Osteoblast (primary cell): ENCODE results near the gene TECTB. TPM values are rescaled to one million over a fixed set of nuclear protein-coding genes. Genes with fewer than 3 reads are reported as not detected.

Source experiments
- DNase-seq: peaks from one replicate; pipeline ENCODE4 v3.0.0; 2011; ENCODE audit warnings: low spot score, mixed read lengths; ENCODE audit not compliant: insufficient read length; ENCODE audit errors: missing footprints
- H2AFZ ChIP-seq: 2 replicates; pipeline ENCODE4 v1.6.0; 2011; ENCODE audit warnings: mild to moderate bottlenecking, low read length
- H3K27ac ChIP-seq: 2 replicates; pipeline ENCODE4 v1.5.1; 2011; ENCODE audit warnings: mild to moderate bottlenecking, low read depth, low read length, moderate library complexity
- H3K27me3 ChIP-seq: 2 replicates; pipeline ENCODE4 v1.6.0; 2012; ENCODE audit warnings: mild to moderate bottlenecking, control low read depth, inconsistent platforms, low read length, moderate library complexity; ENCODE audit not compliant: insufficient read depth
- H3K36me3 ChIP-seq: 2 replicates; pipeline ENCODE4 v1.5.1; 2011; ENCODE audit warnings: mild to moderate bottlenecking, low read length, control low read depth, moderate library complexity; ENCODE audit not compliant: insufficient read depth
- H3K4me1 ChIP-seq: 2 replicates; pipeline ENCODE4 v1.5.1; 2011; ENCODE audit warnings: mild to moderate bottlenecking, low read length, control low read depth, moderate library complexity; ENCODE audit not compliant: insufficient read depth
- H3K4me2 ChIP-seq: 2 replicates; pipeline ENCODE4 v1.6.0; 2011; ENCODE audit warnings: mild to moderate bottlenecking, low read length; ENCODE audit not compliant: insufficient read depth
- H3K4me3 ChIP-seq: fragments of 200-600 bp; sonication (generic); 3 replicates; pipeline ENCODE4 v1.5.1; 2012; ENCODE audit warnings: mild to moderate bottlenecking, low read length, inconsistent platforms; ENCODE audit not compliant: insufficient read depth
- H3K79me2 ChIP-seq: 2 replicates; pipeline ENCODE4 v1.6.0; 2012; ENCODE audit warnings: mild to moderate bottlenecking, low read length, control low read depth, inconsistent platforms; ENCODE audit not compliant: insufficient read depth
- H3K9me3 ChIP-seq: 2 replicates; pipeline ENCODE4 v1.5.1; 2011; ENCODE audit warnings: low read depth, low read length, control low read depth
- H4K20me1 ChIP-seq: 2 replicates; pipeline ENCODE4 v1.6.0; 2012; ENCODE audit warnings: mild to moderate bottlenecking, low read length, control low read depth; ENCODE audit not compliant: insufficient read depth
- total RNA-seq: library from RNA; depleted of rRNA; stranded (reverse); fragments of >200 nt; gene quantifications from 2 replicates; pipeline ENCODE4 v1.2.3, GENCODE V29; 2012
- TF ChIP-seq, protein P1 (sequence below): IDR thresholded peaks from 2 replicates; pipeline ENCODE4 v1.5.1; 2011; ENCODE audit warnings: mild to moderate bottlenecking, low read depth, low read length, moderate library complexity; ENCODE audit errors: extremely low read depth

Gene TECTB
- total RNA-seq, 1 donor = not detected

DNA sequence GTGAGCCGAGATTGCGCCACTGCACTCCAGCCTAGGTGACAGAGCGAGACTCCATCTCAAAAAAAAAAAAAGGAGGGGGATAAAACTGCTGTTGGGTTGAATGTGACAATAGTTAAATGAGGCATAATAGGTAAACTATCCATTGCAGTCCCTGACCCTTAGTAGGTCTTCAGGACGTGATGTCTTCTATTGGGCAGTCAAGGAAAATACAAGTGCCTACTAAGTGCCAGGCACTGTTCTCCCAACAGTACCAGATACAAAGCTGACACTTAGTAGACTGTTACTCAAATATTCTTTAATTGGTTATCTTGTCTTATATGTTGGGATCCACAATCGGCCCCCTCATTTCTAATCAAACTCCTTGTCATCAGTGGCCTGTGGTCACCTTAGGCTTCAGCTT is 63.6 kb downstream of the TECTB start:
- Histone ChIP-seq H3K4me2 (no peak overlapping the region), H3K9me3 (no peaks in the 10 kb centered on the region), H3K79me2 (no peaks in the 10 kb centered on the region), H3K4me3 (no peak overlapping the region), H3K36me3 (no peaks in the 10 kb centered on the region), H3K27me3 (no peaks in the 10 kb centered on the region), H3K27ac (no peak overlapping the region), H4K20me1 (no peaks in the 10 kb centered on the region), H2AFZ (no peak overlapping the region), H3K4me1 (no peaks in the 10 kb centered on the region)
- TF ChIP-seq, protein P1, sequence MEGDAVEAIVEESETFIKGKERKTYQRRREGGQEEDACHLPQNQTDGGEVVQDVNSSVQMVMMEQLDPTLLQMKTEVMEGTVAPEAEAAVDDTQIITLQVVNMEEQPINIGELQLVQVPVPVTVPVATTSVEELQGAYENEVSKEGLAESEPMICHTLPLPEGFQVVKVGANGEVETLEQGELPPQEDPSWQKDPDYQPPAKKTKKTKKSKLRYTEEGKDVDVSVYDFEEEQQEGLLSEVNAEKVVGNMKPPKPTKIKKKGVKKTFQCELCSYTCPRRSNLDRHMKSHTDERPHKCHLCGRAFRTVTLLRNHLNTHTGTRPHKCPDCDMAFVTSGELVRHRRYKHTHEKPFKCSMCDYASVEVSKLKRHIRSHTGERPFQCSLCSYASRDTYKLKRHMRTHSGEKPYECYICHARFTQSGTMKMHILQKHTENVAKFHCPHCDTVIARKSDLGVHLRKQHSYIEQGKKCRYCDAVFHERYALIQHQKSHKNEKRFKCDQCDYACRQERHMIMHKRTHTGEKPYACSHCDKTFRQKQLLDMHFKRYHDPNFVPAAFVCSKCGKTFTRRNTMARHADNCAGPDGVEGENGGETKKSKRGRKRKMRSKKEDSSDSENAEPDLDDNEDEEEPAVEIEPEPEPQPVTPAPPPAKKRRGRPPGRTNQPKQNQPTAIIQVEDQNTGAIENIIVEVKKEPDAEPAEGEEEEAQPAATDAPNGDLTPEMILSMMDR = no peak
- DNase-seq = no peak

DNA sequence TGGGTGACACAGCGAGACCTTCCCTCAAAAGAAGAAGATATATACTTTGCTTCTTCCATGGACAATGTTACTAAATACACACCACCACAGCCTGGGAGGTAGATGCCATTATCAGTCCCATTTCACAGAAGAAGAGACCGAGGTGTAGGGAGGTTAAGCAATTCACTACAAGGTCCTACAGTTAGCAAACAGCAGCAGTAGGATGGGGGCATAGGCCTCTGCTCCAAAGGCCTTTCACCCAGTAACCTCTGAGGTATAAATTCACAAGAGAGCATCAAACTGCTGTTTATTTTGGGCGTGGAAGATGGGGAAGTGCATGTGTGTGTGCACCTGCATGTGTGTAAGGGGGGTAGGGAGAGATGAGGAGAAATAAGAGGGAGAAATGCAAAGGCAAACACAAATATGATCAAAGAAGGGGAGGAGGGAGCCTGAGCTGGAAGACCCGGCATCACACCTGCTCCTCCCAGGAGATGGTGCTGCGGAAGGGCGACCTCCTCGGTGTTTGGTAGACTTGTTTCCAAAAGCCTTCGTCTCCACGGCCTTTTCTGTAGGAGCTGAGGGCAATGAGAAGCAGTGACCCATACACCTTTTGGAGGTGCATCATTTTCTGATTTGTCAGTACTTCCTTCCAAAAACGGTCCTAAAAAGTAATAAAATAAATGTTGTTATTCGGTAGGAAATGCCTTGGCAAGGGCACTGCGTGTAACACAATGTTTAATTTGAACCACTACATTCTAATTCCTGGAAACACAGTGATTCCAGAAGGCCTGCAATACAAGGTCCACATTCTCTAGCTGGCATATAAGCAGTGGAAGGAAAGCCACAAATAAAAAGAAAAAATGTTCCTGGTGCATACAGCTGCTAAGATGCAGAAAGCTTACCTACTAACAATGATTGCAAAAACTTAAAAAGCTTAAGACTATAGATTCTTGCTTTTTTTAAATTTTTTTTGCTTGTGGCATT is 64.8 kb downstream of the TECTB start:
- no peaks in the 10 kb centered on the region for H3K4me1 ChIP-seq
- no peak overlapping the region for H2AFZ ChIP-seq
- H3K4me3 ChIP-seq = no peak overlapping the region
- H3K36me3 ChIP-seq = no peaks in the 10 kb centered on the region
- no peaks in the 10 kb centered on the region for H3K79me2 ChIP-seq
- H3K27me3 ChIP-seq = no peaks in the 10 kb centered on the region
- no peak for DNase-seq
- no peak overlapping the region for H3K4me2 ChIP-seq
- no peak overlapping the region for H3K27ac ChIP-seq
- TF ChIP-seq, protein P1 = no peak
- H3K9me3 ChIP-seq = no peaks in the 10 kb centered on the region
- H4K20me1 ChIP-seq = no peaks in the 10 kb centered on the region

DNA sequence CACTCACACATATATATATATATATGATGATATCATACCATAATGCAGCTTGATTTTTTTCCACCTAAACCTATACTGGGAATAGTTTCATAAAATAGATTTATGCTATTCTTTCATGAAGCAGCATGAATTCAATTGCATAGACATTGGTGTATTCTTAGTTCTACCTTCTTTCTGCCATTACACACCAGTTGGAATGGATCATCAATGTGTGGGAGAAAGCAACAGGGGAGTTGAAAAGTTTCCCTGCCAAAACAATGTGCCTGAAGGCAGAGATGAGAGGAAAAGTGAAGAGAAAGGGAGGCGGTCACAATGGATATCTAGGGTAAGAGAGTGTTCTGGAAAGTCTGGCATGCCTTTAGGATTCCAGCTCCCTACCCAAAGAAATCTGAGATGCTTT is 65.6 kb downstream of the TECTB start:
- Histone ChIP-seq H3K79me2 (no peaks in the 10 kb centered on the region), H3K27me3 (no peaks in the 10 kb centered on the region), H3K9me3 (no peaks in the 10 kb centered on the region), H3K4me2 (no peak overlapping the region), H3K27ac (no peak overlapping the region), H4K20me1 (no peaks in the 10 kb centered on the region), H3K36me3 (no peaks in the 10 kb centered on the region), H3K4me3 (no peak overlapping the region), H3K4me1 (no peaks in the 10 kb centered on the region), H2AFZ (no peak overlapping the region)
- no peak for DNase-seq
- TF ChIP-seq, protein P1 = no peak

DNA sequence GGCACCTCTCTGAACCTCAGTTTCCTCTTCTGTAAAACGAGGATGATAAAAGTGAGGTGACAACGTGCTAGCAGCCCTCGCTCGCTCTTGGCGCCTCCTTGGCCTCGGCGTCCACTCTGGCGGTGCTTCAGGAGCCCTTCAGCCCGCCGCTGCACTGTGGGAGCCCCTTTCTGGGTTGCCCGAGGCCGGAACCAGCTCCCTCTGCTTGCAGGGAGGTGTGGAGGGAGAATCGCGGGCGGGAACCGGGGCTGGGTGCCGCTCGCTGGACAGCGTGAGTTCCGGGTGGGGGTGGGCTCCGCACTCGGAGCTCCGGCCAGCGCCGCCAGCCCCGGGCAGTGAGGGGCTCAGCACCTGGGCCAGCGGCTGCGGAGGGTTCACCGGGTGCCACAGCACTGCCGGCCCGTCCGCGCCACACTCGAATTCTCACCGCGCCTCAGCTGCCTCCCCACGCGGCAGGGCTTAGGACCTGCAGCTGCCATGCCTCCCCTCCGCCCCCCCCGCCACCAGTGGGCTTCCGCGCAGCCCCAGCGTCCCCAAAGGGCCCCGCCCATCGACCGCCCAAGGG is 66.4 kb downstream of the TECTB start:
- no peaks in the 10 kb centered on the region for H3K79me2 ChIP-seq
- no peak overlapping the region for H3K4me2 ChIP-seq
- H3K9me3 ChIP-seq = no peaks in the 10 kb centered on the region
- no peaks in the 10 kb centered on the region for H3K4me1 ChIP-seq
- DNase-seq = no peak
- H4K20me1 ChIP-seq = no peaks in the 10 kb centered on the region
- TF ChIP-seq, protein P1 = no peak
- no peak overlapping the region for H3K4me3 ChIP-seq
- no peak overlapping the region for H2AFZ ChIP-seq
- H3K27ac ChIP-seq = no peak overlapping the region
- no peaks in the 10 kb centered on the region for H3K36me3 ChIP-seq
- H3K27me3 ChIP-seq = no peaks in the 10 kb centered on the region
